HG03354 (cell line): ENCODE measurements around the gene HES3.

Experiments used
- ATAC-seq: cut with Tn5 transposase; IDR thresholded peaks from one replicate; pipeline ENCODE4 v1.9.1; 2021; ENCODE audit warnings: mild to moderate bottlenecking; ENCODE audit not compliant: unreplicated experiment, poor library complexity, severe bottlenecking

HES3 gene

DNA sequence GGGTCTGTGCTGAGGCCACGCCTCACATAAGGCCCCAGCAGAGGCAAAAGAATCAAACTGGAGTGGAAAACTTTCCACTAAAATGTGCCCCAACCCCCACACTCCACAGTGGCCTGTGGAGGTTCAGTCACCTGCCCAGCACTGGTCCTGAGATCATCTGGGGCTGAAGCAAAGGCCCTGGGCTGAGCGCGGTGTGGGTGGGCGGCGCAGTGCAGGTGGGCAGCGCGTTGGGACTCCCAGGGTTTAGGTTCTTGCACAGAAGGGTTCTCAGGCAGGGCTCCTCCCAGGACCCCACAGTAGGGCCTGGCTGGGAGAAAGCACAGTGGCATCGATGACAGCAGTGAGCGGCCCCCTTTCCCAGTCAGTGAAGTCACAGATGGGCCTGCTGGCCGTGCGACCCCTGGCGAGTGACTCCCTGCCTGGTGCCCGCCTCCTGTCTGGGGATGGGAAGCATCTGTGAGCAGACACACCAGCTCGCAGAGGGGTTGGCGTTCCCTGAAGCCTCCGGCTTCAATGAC is 30.7 kb downstream of the HES3 start:
- no peak for ATAC-seq

DNA sequence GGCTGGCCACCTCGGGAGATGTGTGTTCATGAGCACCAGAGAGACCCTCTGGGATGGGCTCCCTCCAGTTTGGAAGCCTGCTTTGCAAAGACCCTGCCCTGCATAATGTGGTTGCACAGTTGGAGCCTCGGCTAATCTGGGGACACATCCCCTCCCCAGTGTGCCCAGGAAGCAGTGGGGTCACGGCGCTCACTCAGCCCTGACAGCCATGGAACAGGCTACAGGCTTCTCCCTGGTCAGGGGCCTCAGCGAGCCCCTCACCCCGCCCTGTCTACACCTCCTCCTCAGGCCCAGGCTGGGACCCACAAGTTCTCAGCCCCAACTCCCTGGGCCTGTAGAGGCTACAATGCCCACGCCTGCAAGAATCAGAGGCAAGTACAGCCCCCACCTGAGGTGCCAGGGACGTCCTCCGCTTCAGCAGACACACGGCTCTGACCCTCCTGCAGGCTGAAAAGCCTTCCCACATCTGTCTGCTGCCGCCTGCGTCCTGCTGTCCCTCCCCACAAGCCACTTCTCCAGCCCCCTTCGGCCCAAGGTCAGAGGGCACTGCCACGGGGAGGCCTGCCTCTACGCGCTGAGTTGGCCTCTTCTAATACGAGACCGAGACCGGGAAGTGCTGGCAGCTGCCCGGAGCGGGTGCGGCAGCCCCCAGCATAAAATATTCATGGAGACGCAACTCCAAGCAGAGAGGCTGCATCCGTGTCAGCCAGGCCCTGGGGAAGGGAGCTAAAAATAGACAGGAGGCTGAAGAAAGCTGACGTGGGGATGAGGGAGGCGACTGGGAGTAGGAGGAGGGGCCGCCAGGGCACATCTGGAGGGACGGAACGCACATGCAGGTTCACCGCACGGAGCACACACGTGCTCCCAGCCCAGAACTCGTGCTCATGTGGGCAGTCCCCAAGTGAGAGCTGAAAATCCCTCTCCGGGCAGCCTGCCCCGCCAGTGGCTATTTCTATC is 32.1 kb downstream of the HES3 start:
- ATAC-seq: no peak

DNA sequence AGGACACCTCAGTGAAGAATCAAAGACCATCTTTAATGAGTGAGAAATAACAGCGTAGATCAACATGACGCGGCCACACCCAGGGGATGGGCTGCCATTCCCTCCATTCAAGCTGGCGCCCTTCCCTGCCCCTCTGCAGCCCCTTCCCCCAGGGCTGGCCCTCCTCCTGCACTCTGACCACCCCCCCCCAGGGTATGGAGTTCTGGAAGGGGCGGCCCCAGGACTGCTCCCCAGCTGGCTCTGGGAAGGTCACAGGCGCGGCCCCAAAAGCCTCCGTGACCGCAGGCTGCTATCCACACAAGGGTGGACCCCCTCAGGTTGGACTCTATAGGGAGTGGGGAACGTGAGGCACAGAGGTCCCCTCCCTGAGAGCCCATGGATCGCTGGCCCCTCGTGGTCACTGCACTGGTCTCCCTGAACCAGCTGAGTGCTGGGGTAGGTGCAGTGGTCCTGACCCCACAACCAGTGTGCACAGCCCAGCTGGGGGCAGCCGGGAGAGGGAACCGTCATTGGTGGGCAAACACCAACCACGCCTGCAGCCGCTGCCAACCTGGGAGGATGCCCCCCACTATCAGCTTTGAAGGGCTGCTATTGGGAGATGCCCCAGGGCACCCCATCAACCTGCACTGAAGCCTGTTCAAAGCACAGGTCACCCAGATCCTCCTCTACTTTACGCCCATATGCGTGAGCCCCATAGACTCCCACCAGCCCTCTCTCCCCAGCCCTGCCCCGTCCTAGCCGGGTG is 33.0 kb downstream of the HES3 start:
- no peak for ATAC-seq

DNA sequence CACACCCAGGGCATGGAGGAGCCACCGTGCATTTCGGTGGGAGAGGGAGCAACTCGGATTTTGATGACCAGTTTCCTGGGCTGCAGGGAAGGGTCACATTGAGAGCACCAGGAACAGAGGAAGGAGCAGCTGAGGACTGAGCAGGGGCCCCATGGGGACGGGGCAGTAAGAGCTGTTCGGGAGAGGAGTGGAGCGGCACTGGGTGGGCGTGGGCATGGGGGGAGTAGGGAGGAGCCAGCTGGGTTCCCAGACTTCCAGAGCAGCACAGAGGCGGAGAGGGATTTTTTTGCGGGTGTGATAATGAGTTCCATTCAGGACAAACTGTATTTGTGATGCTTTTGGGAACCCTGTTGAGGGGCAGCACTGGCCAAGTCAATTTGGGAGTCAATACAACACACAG is 34.3 kb downstream of the HES3 start:
- ATAC-seq: no peak

DNA sequence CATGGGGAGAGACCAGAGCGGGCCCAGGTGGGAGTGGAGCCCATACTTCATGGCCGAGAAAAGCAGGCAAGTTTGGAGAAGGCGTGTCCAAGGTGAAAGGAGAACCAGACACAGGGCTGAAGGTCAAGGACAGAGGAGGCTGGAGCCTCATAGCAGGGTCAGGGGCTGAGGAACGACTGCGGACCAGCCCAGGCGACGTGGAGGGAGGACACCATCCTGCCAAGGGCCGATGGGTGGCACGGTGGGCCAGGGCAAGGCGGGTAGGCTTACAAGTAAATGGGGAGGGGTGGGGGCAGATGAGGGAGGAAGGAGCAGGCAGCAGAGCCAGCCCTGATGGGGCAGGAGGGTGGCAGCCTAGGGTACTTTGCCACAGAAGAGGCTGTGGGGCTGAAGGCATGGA is 35.1 kb downstream of the HES3 start:
- ATAC-seq: no peak

DNA sequence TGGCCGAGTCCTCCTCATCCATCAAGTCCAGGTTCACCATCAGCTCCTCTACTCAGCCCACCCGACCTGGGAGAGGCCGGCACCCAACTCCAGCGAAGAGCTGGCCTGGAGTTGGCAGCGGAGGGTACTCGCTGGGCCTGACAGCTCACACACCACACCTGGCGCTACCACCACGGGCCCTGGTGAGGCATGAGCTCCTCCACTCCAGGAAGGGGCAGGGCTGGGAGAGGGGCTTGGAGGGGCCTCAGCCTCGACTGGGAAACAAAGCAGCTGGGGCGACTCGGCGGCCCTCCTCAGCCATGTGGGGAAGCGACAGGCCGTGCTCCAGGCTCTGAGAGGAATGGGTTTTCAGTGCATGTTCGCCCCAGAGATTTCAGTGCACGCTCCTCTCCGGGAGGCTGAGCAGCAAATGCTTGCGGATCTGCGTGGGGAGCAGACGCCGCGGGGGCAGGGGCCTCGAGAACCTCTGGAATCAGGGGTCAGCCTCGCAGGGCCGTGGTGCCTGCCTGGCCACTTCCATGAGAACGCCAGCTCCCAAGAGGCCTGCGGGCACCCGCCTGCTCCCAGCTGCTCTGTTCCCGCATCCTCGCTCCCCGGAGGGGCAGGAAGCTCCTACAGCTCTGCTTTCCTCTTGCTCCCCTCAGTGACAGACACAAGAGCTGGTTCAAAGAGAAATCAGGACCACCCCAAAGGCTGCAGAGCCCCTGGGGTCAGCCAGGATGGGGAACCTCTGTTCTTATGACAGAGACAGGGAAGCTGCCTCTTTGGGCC is 35.8 kb downstream of the HES3 start:
- no peak for ATAC-seq

DNA sequence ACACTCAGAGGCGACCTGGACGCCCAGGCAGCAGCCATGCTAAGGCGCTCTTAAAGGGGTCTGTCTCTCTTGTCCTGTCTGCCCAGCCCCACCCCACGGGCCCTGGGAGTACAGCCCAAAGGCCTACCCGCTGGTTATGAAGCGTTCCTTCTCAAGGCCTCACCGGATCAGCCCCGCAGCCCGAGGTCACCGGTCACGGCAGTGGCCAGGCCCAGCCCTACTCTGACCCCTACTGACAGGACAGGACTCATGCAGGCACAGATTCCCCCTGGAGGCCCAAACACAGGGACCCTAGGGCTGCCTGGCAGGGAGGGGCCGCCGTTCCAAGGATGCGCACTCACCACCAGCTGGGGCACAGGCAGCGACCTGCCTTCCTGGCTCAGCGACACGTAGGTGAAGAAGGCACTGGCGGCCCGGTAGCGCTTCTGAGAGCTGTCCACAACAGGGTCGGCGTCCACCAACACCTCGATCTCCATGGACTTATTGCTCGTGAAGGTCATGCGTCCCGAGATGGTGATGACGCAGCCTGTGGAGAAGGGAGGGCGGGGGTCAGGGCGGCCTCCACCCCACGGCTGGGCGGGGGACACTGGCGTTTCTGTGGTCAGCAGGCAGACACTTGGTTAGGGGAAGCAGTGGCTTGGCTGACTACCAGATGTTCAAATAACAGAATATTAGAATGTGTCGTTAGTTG is 36.9 kb downstream of the HES3 start:
- no peak for ATAC-seq

DNA sequence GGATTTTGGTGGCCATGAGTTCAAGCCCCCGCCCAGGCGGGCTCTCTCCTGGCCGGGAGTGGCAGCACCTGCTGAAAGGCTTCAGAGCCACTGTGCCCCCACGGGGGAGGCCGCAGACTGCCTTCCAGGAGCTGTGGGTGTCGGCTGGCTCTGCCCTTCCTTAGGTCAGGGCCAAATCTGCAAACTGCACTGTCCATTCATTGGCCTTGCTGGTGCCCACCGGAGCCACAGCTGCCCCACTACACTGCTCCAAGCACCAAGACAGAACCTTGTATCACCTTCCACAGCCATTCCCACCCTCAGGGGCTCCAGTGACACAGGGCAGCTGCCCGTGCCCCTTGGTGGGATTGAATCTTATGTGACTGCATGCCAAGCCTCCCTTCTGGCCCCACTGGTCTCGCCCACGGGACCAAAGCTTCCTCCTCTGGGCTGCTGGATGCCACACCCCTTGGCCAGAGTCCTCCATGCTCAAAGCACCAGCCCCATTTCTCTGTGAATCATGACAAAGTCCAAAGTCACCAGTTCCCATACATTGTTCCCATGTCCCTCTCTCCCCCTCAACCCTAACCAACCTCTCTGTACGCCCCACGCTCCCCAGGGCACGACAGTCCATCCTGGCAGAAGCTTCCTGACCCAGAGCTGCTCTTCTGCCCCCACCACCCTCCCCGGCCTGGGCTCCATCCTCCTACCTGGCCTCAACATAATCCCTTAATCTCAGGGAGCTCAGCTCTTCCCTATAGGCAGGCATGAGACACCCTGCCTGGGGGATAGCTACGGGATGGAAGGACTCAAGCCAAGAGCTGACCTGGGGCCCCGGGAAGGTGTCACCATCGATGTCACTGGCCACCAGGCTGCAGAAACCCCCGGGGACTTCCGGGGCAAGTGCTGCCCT is 37.8 kb downstream of the HES3 start:
- ATAC-seq: no peak

DNA sequence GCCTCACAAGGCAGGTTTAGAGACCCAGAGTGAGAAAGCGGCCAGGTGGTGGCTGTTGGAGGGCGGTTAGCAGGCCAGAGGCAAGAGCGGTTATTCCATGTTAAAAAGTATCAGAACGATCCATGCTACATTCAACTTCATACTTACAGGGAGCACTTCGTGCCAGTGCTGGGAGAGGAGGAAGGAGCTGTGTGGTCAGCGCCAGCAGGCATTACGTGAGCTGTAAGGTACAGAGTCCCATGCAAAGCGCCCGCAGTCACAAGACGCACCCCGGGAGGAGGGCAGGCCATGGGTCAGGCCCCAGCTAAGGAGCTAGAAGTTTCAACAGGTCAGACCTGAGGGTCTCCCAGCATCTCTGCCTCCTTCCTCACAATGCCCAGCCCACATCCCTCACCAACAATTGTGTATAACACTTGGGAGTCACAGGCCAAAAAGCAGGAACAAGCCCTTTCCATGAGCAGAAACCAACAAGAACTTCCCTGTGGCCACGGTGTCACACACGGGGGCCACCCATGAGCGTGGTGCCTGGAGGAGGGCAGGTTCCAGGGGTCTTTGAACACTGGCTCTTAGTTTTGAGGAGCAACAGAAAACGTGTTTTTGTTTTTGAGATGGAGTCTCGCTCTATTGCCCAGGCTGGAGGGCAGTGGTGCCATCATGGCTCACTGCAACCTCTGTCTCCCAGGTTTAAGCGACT is 38.7 kb downstream of the HES3 start:
- no peak for ATAC-seq

DNA sequence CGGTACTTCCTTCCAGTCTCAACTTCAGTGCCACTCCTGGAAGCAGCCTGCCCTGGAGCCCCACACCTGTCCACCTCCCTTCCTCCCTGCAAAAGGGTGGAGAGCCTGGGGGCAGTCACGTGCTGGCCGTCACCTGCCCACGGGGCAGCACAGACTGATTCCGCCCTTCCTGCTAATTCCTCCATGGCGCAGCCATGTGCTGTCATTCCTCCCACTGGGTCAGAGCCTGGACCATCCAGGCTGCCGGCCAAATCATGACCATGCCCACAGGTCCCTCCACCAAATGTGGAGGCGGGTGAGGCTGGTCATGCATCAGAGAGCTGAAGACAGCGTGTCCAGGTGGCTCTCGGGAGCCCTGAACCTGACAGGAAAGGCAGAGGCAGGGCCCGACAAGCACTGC is 41.4 kb downstream of the HES3 start:
- no peak for ATAC-seq

DNA sequence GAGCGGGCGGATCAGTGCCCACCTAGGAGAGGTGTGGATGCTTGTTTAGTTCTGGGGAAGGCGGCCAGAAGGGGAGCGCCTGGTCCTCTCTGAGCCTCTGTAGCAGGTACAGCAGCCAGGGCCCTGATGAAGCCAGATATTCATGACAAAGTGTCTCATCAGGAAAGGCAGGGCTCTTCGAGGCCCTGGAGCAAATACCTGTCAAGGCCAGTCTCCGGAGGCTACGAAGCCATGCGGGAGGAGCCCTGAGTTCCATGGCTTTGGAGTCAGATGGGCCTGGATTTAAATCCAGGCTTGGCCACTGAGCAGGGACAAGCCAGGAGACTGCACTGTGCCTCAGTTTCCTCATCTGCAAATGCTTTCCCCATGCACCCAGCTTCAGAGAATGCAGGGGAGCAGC is 42.3 kb downstream of the HES3 start:
- ATAC-seq: no peak

DNA sequence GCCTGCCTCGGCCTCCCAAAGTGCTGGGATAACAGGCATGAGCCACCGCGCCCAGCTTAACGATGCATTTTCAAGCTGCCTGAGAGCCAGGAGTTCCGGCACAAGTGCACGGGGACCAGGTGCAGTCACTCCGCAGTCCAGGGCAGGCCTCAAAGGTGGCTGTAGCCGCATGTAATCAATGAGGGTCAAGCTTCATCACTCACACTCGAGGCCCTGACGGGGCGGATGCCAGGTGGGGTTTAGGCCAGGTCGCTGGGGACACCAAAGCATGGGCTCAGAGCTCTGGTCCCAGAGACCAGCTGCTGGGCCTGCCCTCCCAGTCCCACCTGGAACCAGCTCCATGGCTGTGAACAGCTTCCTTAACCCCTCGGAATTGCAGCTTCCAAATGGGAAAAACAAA is 43.0 kb downstream of the HES3 start:
- ATAC-seq: no peak

DNA sequence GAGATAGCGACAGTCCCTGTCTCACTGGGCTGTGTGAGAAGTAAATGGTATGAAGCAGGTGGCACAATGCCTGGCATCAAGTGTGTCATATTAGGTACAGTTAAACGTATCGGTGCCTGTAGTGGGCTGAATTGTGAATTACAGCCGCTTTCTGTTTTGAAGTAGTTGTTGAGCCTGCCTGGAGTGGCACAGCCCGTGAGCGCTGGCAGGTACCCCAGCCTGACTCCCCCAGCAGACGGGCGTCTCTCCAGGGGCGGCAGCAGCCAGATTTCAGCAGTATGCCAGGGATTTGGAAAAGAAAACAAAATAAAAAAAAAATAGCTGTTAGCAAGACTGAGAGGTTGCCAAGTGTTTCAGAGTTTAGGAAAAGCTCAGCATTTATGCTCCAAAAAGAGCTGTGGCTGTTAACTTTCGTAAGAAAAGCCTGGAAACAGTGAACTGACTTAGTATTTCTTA is 43.5 kb downstream of the HES3 start:
- ATAC-seq: no peak

DNA sequence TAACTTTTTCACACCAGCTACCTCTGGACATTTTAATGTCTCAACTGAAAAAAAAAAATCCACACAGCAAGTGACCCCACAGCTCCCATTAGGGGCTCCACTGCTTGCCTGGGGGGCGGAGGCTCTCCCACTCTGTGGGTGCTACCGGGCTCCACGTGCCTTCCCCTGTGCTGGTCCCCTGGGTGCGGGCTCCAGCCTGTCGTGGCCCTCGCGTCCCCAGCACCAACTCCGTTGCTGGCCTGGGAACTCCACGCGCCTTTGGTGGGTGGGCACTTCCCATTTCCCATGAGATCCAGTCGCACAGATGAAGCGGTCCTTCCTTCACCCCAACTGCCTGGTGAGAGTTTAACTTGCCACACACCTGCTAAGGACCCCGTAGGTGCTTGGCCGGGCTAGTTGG is 44.0 kb downstream of the HES3 start:
- no peak for ATAC-seq

DNA sequence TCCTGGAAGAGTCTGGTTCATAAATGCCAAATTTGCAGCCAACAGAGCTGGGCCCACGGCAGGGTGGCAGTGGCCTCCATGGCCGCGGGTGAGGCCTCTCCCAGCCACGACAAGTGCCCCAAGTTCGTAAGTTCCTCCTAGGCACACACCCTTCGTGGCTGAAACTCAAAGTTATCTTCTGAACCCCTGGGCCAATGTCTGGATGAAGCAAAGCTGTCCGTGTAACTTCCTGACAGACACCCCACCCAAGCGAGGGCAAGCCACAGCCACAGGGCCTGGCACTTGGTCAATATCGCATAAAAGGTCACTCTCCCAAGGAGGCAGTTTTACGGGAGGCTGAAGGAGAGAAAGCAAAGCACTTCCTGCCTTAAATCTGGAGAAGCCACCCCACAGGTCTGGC is 44.7 kb downstream of the HES3 start:
- no peak for ATAC-seq

DNA sequence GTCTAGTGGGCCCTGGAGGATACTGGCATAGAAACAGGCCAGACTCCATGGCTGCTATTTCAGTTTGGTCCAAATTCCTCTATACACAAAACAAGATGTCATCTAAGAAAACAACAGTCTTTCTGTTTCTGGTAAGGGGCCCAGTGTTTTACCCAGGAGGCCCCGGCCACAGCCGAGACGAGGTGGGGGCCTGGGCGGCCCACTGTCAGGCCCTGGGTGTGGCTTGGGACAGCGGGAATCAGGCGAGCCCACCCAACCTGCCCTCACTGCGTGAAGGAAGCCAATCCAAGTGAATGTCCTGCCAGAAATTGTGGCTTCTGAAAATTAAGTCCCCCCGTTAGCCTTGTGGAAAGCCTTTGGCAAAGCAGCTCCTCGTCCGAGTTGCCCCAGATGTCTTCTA is 48.1 kb downstream of the HES3 start:
- ATAC-seq: no peak

DNA sequence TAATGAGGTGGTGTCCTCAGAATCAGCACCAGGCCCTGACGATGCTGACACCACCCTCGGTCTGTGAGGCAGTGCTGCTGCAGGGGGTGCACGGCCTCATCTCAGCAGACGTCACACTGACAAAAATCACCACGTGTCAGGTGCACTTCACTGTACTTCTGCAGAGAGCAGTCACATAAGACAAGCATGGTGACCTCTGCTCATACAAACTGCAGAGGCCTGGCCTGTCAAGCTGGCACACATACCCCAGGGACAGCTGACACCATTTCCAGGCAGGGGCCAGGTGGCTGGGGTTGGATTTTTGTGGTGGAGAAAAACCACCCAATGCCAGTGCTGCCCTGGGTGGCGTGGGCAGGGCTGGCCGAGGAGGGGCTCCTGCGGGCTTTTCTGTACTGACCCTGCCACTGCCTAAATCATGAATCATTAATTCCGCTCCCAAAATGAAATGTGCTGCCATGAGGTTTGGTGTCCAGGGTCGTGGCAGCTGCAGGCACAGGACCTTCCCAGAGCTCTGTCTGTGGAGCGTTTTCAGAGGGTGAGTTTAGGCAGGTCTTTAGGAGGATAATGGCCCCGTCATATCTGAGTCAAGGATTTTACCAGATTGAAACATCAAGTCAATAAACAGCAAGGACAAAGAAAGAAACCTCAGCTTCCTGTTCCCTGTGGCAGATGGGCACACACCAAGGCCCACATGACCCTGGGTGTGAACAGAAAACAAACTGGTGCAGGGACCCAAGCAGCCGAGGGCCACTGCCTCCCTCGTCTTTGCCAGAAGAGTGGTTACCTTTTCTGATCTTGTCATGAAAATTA is 50.3 kb downstream of the HES3 start:
- no peak for ATAC-seq
